H1 (cell line): ENCODE results near the gene MTARC1. TPM values are rescaled to one million over a fixed set of nuclear protein-coding genes. Genes with fewer than 3 reads are reported as not detected.

Source experiments
- CTCF ChIA-PET: fragments of 300-600 bp; sonication (Branson Sonifier 250); formaldehyde crosslinking; loops from one replicate; lab custom pipeline; 2021; ENCODE audit not compliant: partially characterized antibody; lab: Charles Lee
- POLR2A ChIA-PET: fragments of 300-600 bp; sonication (Branson Sonifier 250); formaldehyde crosslinking; loops from one replicate; lab custom pipeline; 2021; ENCODE audit warnings: inconsistent platforms; ENCODE audit not compliant: partially characterized antibody; lab: Charles Lee
- DNase-seq, 2 experiments: peaks; one replicate each; pipeline versions ENCODE4 v3.0.0 to v3.0.0-alpha.2; 2010 to 2022; ENCODE audit warnings: low spot score in 2 of 2, low read depth in 1 of 2, mixed read lengths in 1 of 2
- FAIRE-seq: peaks from 2 replicates; lab custom pipeline; 2011; peaks lifted over from hg19 to GRCh38; lab: Jason Lieb, UNC
- H2AFZ ChIP-seq: 2 replicates; pipeline ENCODE4 v1.8.1; 2012; ENCODE audit warnings: low read length, inconsistent platforms
- H2AK5ac ChIP-seq: 2 replicates; pipeline ENCODE4 v1.6.1; 2013; ENCODE audit warnings: low read depth, low read length
- H2BK120ac ChIP-seq: replicated peaks from 2 replicates; pipeline ENCODE3; 2013; ENCODE audit warnings: low read depth, low read length, inconsistent platforms
- H2BK12ac ChIP-seq: 2 replicates; pipeline ENCODE4 v1.6.1; 2013; ENCODE audit warnings: low read depth, low read length
- H2BK15ac ChIP-seq: 2 replicates; pipeline ENCODE4 v1.6.1; 2013; ENCODE audit warnings: low read length
- H2BK20ac ChIP-seq: 2 replicates; pipeline ENCODE4 v1.6.1; 2013; ENCODE audit warnings: low read length
- H2BK5ac ChIP-seq: 2 replicates; pipeline ENCODE4 v1.6.1; 2013; ENCODE audit warnings: low read depth, low read length
- H3K14ac ChIP-seq: 2 replicates; pipeline ENCODE4 v1.6.1; 2013; ENCODE audit warnings: inconsistent platforms; ENCODE audit not compliant: insufficient read length
- H3K18ac ChIP-seq: 2 replicates; pipeline ENCODE4 v1.6.1; 2013; ENCODE audit warnings: low read length; ENCODE audit errors: extremely low read depth
- H3K23ac ChIP-seq: 2 replicates; pipeline ENCODE4 v1.6.1; 2013; ENCODE audit warnings: inconsistent platforms; ENCODE audit not compliant: insufficient read length
- H3K23me2 ChIP-seq: 2 replicates; pipeline ENCODE4 v1.6.1; 2013; ENCODE audit warnings: low read depth, low read length
- H3K27ac ChIP-seq: 2 replicates; pipeline ENCODE4 v1.6.1; 2011; ENCODE audit warnings: low read depth, low read length, inconsistent platforms
- H3K27me3 ChIP-seq, 4 experiments: replicated peaks in 1 of 4; 1 replicate in 1 of 4; 2 replicates in 3 of 4; pipeline versions ENCODE4 v1.6.1 to v1.8.1; 2011 to 2013; ENCODE audit warnings: low read length in 3 of 4, mild to moderate bottlenecking in 3 of 4, inconsistent platforms in 2 of 4, mixed read lengths in 2 of 4, moderate library complexity in 1 of 4; ENCODE audit not compliant: control insufficient read depth in 3 of 4, insufficient read depth in 3 of 4; ENCODE audit errors: extremely low read depth in 1 of 4
- H3K36me3 ChIP-seq, 4 experiments: 2 replicates each; pipeline versions ENCODE4 v1.6.1 to v1.8.1; 2011 to 2013; ENCODE audit warnings: mild to moderate bottlenecking in 4 of 4, low read length in 3 of 4, moderate library complexity in 2 of 4, control low read depth in 1 of 4, inconsistent platforms in 1 of 4; ENCODE audit not compliant: insufficient read depth in 4 of 4, control insufficient read depth in 2 of 4
- H3K4ac ChIP-seq: replicated peaks from 2 replicates; pipeline ENCODE3; 2013; ENCODE audit warnings: low read length, low read depth, mixed read lengths, inconsistent platforms; ENCODE audit not compliant: insufficient read length
- H3K4me1 ChIP-seq, 4 experiments: replicated peaks in 1 of 4; 1 replicate in 1 of 4; 2 replicates in 3 of 4; pipeline versions ENCODE4 v1.6.1 to v1.8.1; 2011 to 2013; ENCODE audit warnings: low read length in 3 of 4, inconsistent platforms in 2 of 4, mixed read lengths in 1 of 4; ENCODE audit not compliant: insufficient read depth in 4 of 4, control insufficient read depth in 3 of 4
- H3K4me2 ChIP-seq, 2 experiments: 2 replicates each; pipeline versions ENCODE4 v1.6.1 to v1.8.1; 2011 to 2013; ENCODE audit warnings: low read depth in 2 of 2, low read length in 2 of 2, control low read depth in 1 of 2, inconsistent platforms in 1 of 2, mild to moderate bottlenecking in 1 of 2; ENCODE audit not compliant: insufficient read depth in 1 of 2
- H3K4me3 ChIP-seq, 4 experiments: fragments of 200-600, 300-600 bp in 1 of 4; sonication (generic), shearing (Covaris generic), sonication (Bioruptor Twin) in 1 of 4; 2 replicates each; pipeline versions ENCODE4 v1.5.1 to v1.8.1; 2011 to 2016; ENCODE audit warnings: low read length in 4 of 4, low read depth in 3 of 4, control low read depth in 2 of 4, inconsistent platforms in 2 of 4, mild to moderate bottlenecking in 2 of 4, mixed read lengths in 1 of 4, moderate library complexity in 1 of 4; ENCODE audit not compliant: insufficient read depth in 2 of 4; ENCODE audit errors: extremely low read depth in 1 of 4
- H3K56ac ChIP-seq: replicated peaks from 2 replicates; pipeline ENCODE3; 2013; ENCODE audit warnings: low read depth, mild to moderate bottlenecking, mixed read lengths, low read length, inconsistent platforms; ENCODE audit not compliant: insufficient read length
- H3K79me1 ChIP-seq: 2 replicates; pipeline ENCODE4 v1.6.1; 2013; ENCODE audit warnings: low read depth, low read length, control low read depth
- H3K79me2 ChIP-seq, 2 experiments: 2 replicates each; pipeline versions ENCODE4 v1.6.1 to v1.8.1; 2012 to 2013; ENCODE audit warnings: low read length in 2 of 2, mild to moderate bottlenecking in 2 of 2, inconsistent platforms in 1 of 2; ENCODE audit not compliant: insufficient read depth in 2 of 2, control insufficient read depth in 1 of 2
- H3K9ac ChIP-seq, 4 experiments: replicated peaks in 1 of 4; 1 replicate in 1 of 4; 2 replicates in 3 of 4; pipeline versions ENCODE4 v1.6.1 to v1.8.1; 2011 to 2013; ENCODE audit warnings: low read depth in 3 of 4, low read length in 3 of 4, control low read depth in 2 of 4, mild to moderate bottlenecking in 2 of 4, moderate library complexity in 2 of 4, inconsistent platforms in 1 of 4; ENCODE audit errors: extremely low read depth in 1 of 4
- H3K9me3 ChIP-seq, 2 experiments: 2 replicates each; pipeline versions ENCODE4 v1.6.1 to v1.8.1; 2012 to 2013; ENCODE audit warnings: mild to moderate bottlenecking in 2 of 2, moderate library complexity in 2 of 2, control low read depth in 1 of 2, inconsistent platforms in 1 of 2, low read depth in 1 of 2, low read length in 1 of 2, mixed read lengths in 1 of 2; ENCODE audit not compliant: insufficient read depth in 2 of 2
- H4K20me1 ChIP-seq, 2 experiments: replicated peaks in 1 of 2; 2 replicates each; pipeline versions ENCODE3 to v1.8.1; 2011 to 2013; ENCODE audit warnings: inconsistent platforms in 2 of 2, low read length in 2 of 2, mild to moderate bottlenecking in 1 of 2; ENCODE audit not compliant: insufficient read depth in 2 of 2, control insufficient read depth in 1 of 2
- H4K5ac ChIP-seq: 2 replicates; pipeline ENCODE4 v1.6.1; 2013; ENCODE audit warnings: low read length, low read depth, mixed read lengths, inconsistent platforms; ENCODE audit not compliant: insufficient read length
- H4K8ac ChIP-seq: 2 replicates; pipeline ENCODE4 v1.8.0; 2013; ENCODE audit warnings: mild to moderate bottlenecking, moderate library complexity, low read length, inconsistent platforms; ENCODE audit not compliant: insufficient read depth; ENCODE audit errors: extremely low read depth
- H4K91ac ChIP-seq: replicated peaks from 2 replicates; pipeline ENCODE3; 2013; ENCODE audit warnings: low read length, mixed read lengths, inconsistent platforms; ENCODE audit not compliant: insufficient read length
- CHD2 ChIP-seq: IDR thresholded peaks from 2 replicates; pipeline ENCODE4 v1.6.1; 2012; ENCODE audit warnings: low read length, improper control_type of control experiment
- CTBP2 ChIP-seq: IDR thresholded peaks from 2 replicates; pipeline ENCODE4 v1.7.0; 2011; ENCODE audit warnings: borderline replicate concordance, mild to moderate bottlenecking, moderate library complexity, mixed read lengths, low read length; ENCODE audit not compliant: insufficient read depth, insufficient read length
- EGR1 ChIP-seq: IDR thresholded peaks from 2 replicates; pipeline ENCODE4 v1.6.1; 2011; ENCODE audit warnings: low read depth, low read length, borderline replicate concordance
- MAFK ChIP-seq: IDR thresholded peaks from 2 replicates; pipeline ENCODE4 v1.6.1; 2012; ENCODE audit warnings: low read depth, mild to moderate bottlenecking, improper control_type of control experiment, low read length
- POLR2A ChIP-seq, 2 experiments: IDR thresholded peaks; 1 replicate in 1 of 2; 2 replicates in 1 of 2; pipeline ENCODE4 v1.6.1; 2011; ENCODE audit warnings: low read depth in 2 of 2, low read length in 2 of 2, mild to moderate bottlenecking in 2 of 2; ENCODE audit errors: control extremely low read depth in 1 of 2
- SIX5 ChIP-seq: IDR thresholded peaks from 2 replicates; pipeline ENCODE4 v1.6.1; 2011; ENCODE audit warnings: mild to moderate bottlenecking, low read depth, low read length
- TEAD4 ChIP-seq: IDR thresholded peaks from 2 replicates; pipeline ENCODE4 v1.6.1; 2012; ENCODE audit warnings: low read depth, low read length, inconsistent platforms, mixed read lengths
- WGBS, 2 experiments: shearing (Covaris generic) in 1 of 2; methylation state at CpG; one replicate each; pipeline versions ENCODE4 v1.1.6 to v1.1.7; 2013 to 2015; ENCODE audit warnings: low lambda C conversion rate in 2 of 2, mixed read lengths in 2 of 2, inconsistent platforms in 1 of 2, low coverage in 1 of 2, missing lambda C conversion rate in 1 of 2; ENCODE audit not compliant: insufficient replicate concordance in 2 of 2, insufficient coverage in 1 of 2, insufficient read length in 1 of 2; ENCODE audit errors: extremely low coverage in 1 of 2, missing lambda C conversion rate in 1 of 2; 5-methylcytosine and 5-hydroxymethylcytosine counted together
- polyA plus RNA-seq, 7 experiments: library from polyadenylated mRNA; depleted of rRNA in 3 of 7; stranded (reverse) in 5 of 7; unstranded in 2 of 7; fragments of >200 nt in 5 of 7; fragments of 200-250 nt in 2 of 7; gene quantifications; 1 replicate in 5 of 7; 2 replicates in 1 of 7; 4 replicates in 1 of 7; pipeline versions ENCODE4 v1.2.1 to v1.2.3, GENCODE V29; 2011 to 2013; ENCODE audit warnings: missing spikeins in 2 of 7, mixed read lengths in 2 of 7
- total RNA-seq: library from RNA; stranded (reverse); fragmentation: NEBNext Ultra II Directional; extraction: Animal tissue kit (Norgen Biotek cat#: 25700); gene quantifications from 2 replicates; pipeline ENCODE4 v1.2.1, GENCODE V29; 2021

The MTARC1 gene
- total and polyA plus RNA-seq, 2 of the 8 experiments (the other 6 are each of a cell fraction or from before 2014, with no cell fraction given): 17.2 to 46.2 TPM

- no peak overlapping the region for H2AK5ac ChIP-seq
- no peak overlapping the region for H3K18ac ChIP-seq
- no peak overlapping the region for H4K8ac ChIP-seq
- H3K4ac ChIP-seq: no peak overlapping the region
- no peak overlapping the region for H3K27ac ChIP-seq
- H3K79me2 ChIP-seq: no peaks in the 10 kb centered on the region
- no peak overlapping the region for H4K91ac ChIP-seq
- no peaks in the 10 kb centered on the region for H3K36me3 ChIP-seq
- H3K56ac ChIP-seq: no peak overlapping the region
- H4K5ac ChIP-seq: no peak overlapping the region
- POLR2A ChIA-PET: no interaction called here
- H3K4me1 ChIP-seq: no peaks in the 10 kb centered on the region
- H2AFZ ChIP-seq: no peak overlapping the region
- H3K79me1 ChIP-seq: no peaks in the 10 kb centered on the region
- no peak overlapping the region for H2BK15ac ChIP-seq
- no peak overlapping the region for H3K4me2 ChIP-seq
- no peak overlapping the region for H2BK5ac ChIP-seq
- no peak overlapping the region for H2BK120ac ChIP-seq
- no peak for FAIRE-seq
- no peak overlapping the region for H3K4me3 ChIP-seq
- DNase-seq: no peak
- H3K23me2 ChIP-seq: no peaks in the 10 kb centered on the region
- H4K20me1 ChIP-seq: no peaks in the 10 kb centered on the region
- H2BK12ac ChIP-seq: no peak overlapping the region
- H2BK20ac ChIP-seq: no peak overlapping the region
- no peaks in the 10 kb centered on the region for H3K27me3 ChIP-seq
- H3K9ac ChIP-seq: no peak overlapping the region
- no peak for TF ChIP-seq MAFK
- no peak for TF ChIP-seq TEAD4
- no peak for TF ChIP-seq CHD2
- TF ChIP-seq CTBP2: no peak
- no peak for TF ChIP-seq SIX5
- TF ChIP-seq POLR2A (IDR thresholded peaks at IDR 0.05; ENCODE audit: control extremely low read depth in 1 of 2, low read depth in 2 of 2, low read length in 2 of 2): no peak
- TF ChIP-seq EGR1: no peak
- H3K14ac ChIP-seq: no peak overlapping the region
- CTCF ChIA-PET: interaction anchor here (1.2 kb wide), 1 partner anchor 34 kb away, joined by 4 read pairs; no protein-coding TSS in a partner anchor
- WGBS, 2 experiments: 100% methylated on average over 6 of the region's 13 CpGs; no CpG with 5 or more reads in 1 of the 2 experiments
- H3K9me3 ChIP-seq: no peaks in the 10 kb centered on the region
- H3K23ac ChIP-seq: no peak overlapping the region
Measured at GRCh38 chr1:220769205-220769604, 17.5 kb upstream of the MTARC1 start.
